GM12865 (cell line): ENCODE data around the gene RBBP6.

ENCODE experiments used
- DNase-seq: peaks from one replicate; pipeline ENCODE4 v3.0.0; 2010; ENCODE audit warnings: low read depth
- H3K4me3 ChIP-seq: 2 replicates; pipeline ENCODE4 v1.5.1; 2011; ENCODE audit warnings: mild to moderate bottlenecking, low read depth, low read length, control low read depth
- CTCF ChIP-seq: IDR thresholded peaks from 2 replicates; pipeline ENCODE4 v1.5.1; 2011; ENCODE audit warnings: low read length, control low read depth, low read depth, inconsistent platforms; ENCODE audit not compliant: insufficient read depth; ENCODE audit errors: missing control alignments

RBBP6 gene

GRCh38 chr16:24577167-24577566 is 37.8 kb downstream of the RBBP6 start:
- no peak for DNase-seq
- no peak overlapping the region for H3K4me3 ChIP-seq
- TF ChIP-seq CTCF = no peak

- no peak for TF ChIP-seq CTCF
- no peak for DNase-seq
- H3K4me3 ChIP-seq = no peak overlapping the region
These were observed 41.3 kb downstream of the RBBP6 start for GRCh38 chr16:24580665-24581064.

- H3K4me3 ChIP-seq = no peak overlapping the region
- DNase-seq = no peak
- no peak for TF ChIP-seq CTCF
These were observed 44.1 kb downstream of the RBBP6 start for GRCh38 chr16:24583494-24583893.

- H3K4me3 ChIP-seq = no peak overlapping the region
- no peak for DNase-seq
- no peak for TF ChIP-seq CTCF
These were observed 50.6 kb downstream of the RBBP6 start for GRCh38 chr16:24589997-24590396.

- H3K4me3 ChIP-seq = no peak overlapping the region
- TF ChIP-seq CTCF = no peak
- no peak for DNase-seq
These were observed 59.5 kb downstream of the RBBP6 start for GRCh38 chr16:24598777-24599437.

- DNase-seq = no peak
- no peak overlapping the region for H3K4me3 ChIP-seq
- no peak for TF ChIP-seq CTCF
These were observed 70.0 kb downstream of the RBBP6 start for GRCh38 chr16:24609417-24609739.

GRCh38 chr16:24609740-24610415 is 70.5 kb downstream of the RBBP6 start:
- no peak overlapping the region for H3K4me3 ChIP-seq
- peak; percentile 2 for DNase-seq
- no peak for TF ChIP-seq CTCF
